GM21786 (cell line): ENCODE data around the gene GAREM1.

Source experiments
- ATAC-seq: cut with Tn5 transposase; IDR thresholded peaks from one replicate; pipeline ENCODE4 v1.9.1; 2021; ENCODE audit not compliant: unreplicated experiment

GAREM1 gene

DNA sequence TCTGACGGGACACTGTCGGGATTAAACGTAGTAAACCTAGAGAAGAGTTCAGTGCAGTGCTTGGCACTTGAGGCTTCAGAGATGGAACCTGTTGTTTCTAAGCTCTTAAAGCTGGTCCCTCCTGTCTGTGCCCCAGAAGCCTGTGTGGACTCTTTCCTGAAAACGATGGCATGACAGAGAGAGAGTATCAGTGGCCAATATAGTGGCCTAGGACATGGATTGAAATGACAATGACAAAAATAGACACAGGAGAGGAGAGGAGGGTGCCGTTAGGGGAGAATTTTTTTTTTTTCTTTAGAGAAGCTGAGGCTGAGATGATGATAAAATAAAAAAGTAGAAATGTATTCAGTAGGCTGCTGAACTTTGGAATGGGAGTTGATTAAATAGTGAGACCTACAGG is 138.0 kb downstream of the GAREM1 start:
- ATAC-seq, result no peak

GRCh38 chr18:32328974-32329373 is 141.7 kb downstream of the GAREM1 start:
- no peak for ATAC-seq

- no peak for ATAC-seq
Observed at GRCh38 chr18:32328379-32328778, 142.3 kb downstream of the GAREM1 start.

GRCh38 chr18:32326450-32327308 is 144.0 kb downstream of the GAREM1 start:
- no peak for ATAC-seq

DNA sequence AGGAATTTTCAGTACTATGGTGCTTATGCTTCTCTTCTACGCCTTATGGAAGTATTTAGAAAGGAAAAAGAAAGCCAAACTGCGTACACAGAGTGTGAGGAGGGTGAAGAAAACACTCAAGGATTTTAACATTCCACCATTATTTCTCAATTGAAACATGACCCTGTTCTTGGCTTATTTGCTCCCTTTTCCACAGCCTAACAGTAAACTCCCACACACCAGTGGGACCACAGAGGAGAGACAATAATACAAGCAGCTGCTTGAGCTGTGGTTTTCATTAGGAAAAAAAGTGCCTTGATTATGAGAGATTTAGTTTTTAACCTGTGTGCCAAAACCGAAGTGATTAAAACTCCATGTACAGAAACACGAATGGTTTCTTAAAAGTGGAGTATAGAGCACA is 146.5 kb downstream of the GAREM1 start:
- no peak for ATAC-seq

- no peak for ATAC-seq
Observed at GRCh38 chr18:32321826-32322225, 148.9 kb downstream of the GAREM1 start.

GRCh38 chr18:32319084-32319483 is 151.6 kb downstream of the GAREM1 start:
- ATAC-seq, result no peak

GRCh38 chr18:32318581-32318980 is 152.1 kb downstream of the GAREM1 start:
- ATAC-seq, result no peak

DNA sequence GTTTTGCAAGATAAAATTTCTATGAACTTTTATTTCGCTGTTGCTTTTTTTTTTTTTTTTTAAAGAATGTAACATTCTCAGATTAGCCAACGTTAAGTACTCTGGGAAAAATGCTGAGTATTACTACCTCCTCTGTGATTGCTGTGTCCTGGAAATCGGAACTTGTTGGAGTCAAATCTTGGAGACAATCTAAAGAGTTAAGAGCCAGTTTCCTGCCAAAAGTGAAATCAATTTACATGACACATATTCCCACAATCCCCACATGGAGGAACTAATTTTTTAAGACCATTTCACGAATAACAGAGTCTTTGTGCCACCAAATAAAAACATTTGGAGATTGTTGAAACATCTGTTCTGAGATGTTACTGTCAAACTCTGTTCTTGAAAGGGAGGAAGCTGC is 153.0 kb downstream of the GAREM1 start:
- no peak for ATAC-seq

DNA sequence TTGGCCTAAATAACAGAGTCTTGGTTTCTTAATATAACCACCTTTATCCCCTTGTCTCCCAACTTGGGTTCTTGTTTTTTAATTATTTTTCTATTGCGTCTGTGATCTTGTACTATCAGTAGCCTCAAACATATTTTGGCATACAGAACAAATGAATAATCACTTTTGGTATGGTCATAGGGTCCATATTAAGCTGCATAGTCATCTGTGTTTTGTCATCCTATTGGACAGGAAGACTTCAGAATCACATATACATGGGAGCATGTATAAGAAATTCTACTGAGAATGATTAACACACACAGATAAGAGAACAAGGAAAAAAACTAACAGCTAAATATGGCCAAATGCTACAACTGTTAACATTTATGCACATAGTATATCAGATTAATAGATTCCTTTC is 154.8 kb downstream of the GAREM1 start:
- no peak for ATAC-seq

GRCh38 chr18:32310774-32311173 is 159.9 kb downstream of the GAREM1 start:
- ATAC-seq, result no peak

DNA sequence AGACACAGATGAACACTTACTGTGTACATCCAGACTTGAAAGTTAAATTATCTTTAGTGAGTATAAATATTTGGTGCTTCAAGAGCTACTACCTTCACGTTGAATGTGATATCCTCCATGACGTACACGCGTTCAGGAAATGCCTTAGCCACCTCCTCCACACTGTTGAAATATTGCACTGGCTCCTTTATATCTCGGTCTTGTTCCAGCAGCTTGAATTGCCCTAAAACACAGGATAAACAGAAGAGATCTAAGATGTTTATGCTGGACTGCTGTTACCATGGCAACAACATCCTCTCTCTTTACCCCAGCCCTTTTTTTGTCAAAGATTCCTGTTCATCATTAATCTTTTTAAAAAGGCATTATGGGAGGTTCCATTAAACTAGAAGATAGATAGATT is 160.6 kb downstream of the GAREM1 start:
- no peak for ATAC-seq

DNA sequence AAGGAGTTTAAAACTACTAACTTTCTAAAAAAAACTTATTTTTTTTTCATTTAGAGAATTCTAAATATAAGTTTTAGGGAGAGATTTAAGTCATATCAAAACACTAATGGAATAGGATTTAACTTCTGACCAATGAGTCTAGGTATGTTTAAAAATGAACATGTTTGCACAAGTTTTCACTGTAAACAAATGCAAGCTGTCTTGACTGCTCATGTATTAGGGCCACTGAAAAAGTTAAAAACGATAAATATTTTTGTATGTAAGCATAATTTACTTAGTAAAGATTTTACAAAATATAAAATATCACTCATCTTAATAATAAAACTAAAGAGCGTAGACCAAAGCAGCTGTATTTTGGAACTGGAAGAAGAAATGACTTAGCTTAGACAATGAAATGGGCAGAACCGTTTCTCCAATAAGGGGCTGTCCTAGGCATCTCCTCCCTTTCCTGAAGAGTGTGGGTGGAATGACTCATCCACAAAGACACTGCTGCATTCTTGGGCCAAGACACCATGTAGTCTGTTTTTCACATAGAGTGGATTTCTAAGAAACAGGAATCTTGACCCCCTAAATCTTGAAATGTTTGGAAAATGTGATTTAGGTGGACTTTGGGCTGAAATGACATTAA is 162.1 kb downstream of the GAREM1 start:
- no peak for ATAC-seq

- ATAC-seq, result no peak
Observed at GRCh38 chr18:32303400-32303799, 167.3 kb downstream of the GAREM1 start.

DNA sequence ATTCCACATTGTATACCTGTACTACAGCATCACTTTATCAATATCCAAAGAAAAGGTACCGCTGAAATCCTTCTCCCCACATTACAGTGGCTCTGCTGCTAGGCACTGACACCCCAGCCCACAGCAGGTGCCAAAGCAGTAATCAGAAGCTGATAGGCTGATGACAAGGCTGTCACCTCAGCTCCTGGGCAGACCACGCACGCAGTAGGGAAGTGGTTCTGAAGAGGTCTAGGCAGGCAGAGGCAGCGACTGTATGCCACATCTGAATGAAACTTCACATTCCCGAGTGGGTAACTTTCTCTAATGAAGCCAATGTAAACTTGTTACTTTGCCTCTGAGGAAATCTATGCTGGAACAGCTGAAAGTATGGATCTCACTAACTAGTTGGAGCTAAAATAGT is 167.9 kb downstream of the GAREM1 start:
- ATAC-seq, result no peak

- peak; percentile 79 for ATAC-seq
Observed at GRCh38 chr18:32301976-32302743, 168.5 kb downstream of the GAREM1 start.

- ATAC-seq, result no peak
Observed at GRCh38 chr18:32301361-32301760, 169.3 kb downstream of the GAREM1 start.

DNA sequence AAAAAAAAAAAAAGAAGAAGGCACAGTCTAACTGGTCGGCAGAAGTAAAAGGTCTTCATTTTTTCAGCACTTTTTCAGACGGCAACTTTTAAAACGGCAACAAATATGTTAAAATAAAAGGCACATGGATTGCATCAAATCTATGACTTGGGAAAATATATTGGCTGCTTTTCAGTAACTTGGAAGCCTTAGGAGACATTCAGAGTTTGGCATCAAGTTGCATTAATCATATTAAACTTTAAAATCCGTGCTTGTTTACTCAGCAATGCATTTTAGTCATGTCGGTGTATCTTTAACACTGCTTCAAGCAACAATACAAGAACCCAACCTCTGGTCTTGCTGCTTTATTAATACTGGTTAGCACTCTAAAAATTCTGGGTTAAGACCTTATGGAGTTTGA is 169.8 kb downstream of the GAREM1 start:
- no peak for ATAC-seq

- ATAC-seq, result no peak
Observed at GRCh38 chr18:32299484-32299883, 171.2 kb downstream of the GAREM1 start.

GRCh38 chr18:32298171-32298667 is 172.5 kb downstream of the GAREM1 start:
- no peak for ATAC-seq

DNA sequence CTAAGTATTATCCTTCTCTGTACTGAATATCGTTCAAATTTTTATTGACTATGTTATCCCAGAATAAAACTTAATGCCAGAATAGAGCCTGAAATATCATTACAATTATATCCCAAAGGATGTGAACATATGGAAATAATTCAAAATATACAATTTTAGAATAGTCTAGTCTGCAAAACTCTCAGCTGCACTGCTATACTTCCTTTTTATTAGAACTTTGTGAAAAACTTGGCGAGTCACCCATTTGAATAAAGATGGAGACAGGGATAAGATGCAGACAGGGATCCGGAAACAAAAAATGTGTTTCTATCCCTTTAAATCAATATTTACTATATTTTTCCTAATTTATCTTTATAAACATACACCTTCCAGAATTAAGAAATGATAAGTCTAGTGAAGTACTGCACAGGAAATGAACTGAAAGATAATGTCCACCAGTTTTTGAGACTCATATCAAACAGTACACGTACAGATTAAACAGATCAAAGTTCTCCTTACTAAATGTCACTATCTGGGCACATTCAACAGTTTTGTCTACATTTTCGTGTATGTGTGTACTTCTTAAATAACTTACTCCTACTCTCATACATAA is 173.0 kb downstream of the GAREM1 start:
- ATAC-seq, result no peak
